HK-2 (cell line): ENCODE measurements around the gene RPL10.

ENCODE experiments used
- DNase-seq: peaks from one replicate; pipeline ENCODE4 v3.0.0-alpha.2; 2018; ENCODE audit not compliant: unreplicated experiment

RPL10 gene

DNA sequence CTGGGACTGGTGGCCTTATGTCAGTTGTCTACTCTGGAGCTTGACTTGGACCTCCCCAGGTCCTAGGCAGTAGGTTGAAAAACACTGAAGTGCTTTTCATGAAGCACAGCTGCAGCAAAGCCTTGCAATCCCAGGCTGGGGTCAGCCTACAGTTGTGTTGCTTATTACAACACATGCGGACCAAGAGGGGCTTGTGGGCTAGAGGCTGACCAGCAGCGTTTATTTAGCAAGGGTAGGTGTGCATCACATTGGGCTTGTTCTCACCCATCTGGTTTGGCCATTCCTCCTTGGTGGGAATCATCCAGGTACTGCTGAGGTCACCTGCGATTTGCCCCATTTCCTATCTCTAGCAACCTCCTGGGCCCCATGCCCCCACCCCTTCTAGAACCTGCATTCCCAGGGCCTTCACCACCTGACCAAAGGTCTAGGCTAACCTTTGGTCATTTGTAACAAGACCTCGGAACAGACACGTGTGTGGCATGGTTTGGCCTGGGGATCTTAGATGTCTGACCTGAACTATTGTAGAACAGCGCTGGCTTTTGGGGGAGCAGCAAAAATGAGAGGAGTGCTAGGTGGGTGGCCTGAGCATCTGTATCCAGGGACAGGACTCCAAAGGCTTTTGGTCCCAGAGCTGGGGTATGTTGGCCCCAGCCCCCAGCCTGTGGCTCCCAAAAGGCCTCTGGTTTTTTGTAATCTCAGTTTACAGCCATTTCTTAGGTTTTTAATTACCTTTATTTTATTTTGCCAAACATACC is 3.0 kb downstream of the RPL10 start:
- DNase-seq, result peak; percentile 64

- peak; percentile 12 for DNase-seq
Observed at GRCh38 chrX:154401918-154402621, 3.9 kb downstream of the RPL10 start.

GRCh38 chrX:154402622-154403127 is 4.5 kb downstream of the RPL10 start:
- DNase-seq, result no peak

- DNase-seq, result no peak
Observed at GRCh38 chrX:154403192-154403591, 5.0 kb downstream of the RPL10 start.

DNA sequence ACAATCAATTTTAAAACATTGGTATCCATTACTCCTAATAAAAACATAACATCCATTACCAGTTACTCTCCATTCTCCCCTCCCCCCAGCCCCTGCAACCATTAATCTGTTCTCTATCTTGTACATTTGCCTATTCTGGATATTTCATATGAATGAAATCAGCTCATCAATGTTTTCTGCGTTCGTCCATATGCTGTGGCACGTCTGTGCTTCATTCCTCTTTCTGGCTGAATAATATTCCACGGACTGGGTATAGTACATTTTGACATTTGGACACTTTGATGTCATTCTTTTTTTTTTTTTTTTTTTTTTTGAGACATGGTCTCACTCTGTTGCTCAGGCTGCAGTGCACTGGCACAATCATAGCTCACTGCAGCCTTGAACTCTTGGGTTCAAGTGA is 5.7 kb downstream of the RPL10 start:
- no peak for DNase-seq

GRCh38 chrX:154404625-154405192 is 6.5 kb downstream of the RPL10 start:
- no peak for DNase-seq

GRCh38 chrX:154408659-154409221 is 10.6 kb downstream of the RPL10 start:
- DNase-seq, result no peak

- peak; percentile 95 for DNase-seq
Observed at GRCh38 chrX:154409222-154409871, 11.2 kb downstream of the RPL10 start, which contains the start of gene DNASE1L1. TSS of gene DNASE1L1 (minus strand) at chrX:154409254. CDS start at chrX:154405568, 3,686 bp downstream.

DNA sequence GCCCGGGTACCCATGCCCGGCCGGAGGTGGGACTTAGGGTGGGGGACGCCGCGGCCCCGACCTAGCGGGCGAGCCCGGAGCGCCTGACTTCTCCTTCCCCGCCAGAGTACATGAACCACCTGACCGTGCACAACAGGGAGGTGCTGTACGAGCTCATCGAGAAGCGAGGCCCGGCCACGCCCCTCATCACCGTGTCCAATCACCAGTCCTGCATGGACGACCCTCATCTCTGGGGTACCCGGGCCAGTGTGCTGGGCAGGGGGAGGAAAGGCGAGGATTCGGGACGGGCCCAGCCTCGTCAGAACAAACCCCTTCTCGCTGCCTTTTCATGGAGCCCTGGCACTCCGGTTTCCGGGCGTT is 13.8 kb downstream of the RPL10 start:
- no peak for DNase-seq

- no peak for DNase-seq
Observed at GRCh38 chrX:154412468-154412867, 14.3 kb downstream of the RPL10 start.

DNA sequence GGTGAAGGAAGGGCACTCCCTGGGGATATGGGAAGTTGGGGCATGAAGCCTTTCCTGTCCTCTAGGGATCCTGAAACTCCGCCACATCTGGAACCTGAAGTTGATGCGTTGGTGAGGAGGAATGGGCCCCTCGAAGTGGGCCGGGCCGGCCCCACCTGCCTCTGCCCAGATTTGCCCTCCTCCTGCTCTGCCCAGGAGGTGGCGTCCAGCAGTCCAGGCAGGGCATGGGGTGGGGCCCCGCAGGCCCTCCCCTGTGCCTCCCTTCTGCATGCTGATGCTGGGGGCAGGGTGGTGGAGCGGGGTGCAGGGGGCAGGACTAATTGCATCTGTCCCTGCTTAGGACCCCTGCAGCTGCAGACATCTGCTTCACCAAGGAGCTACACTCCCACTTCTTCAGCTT is 15.0 kb downstream of the RPL10 start:
- DNase-seq, result no peak

GRCh38 chrX:154417157-154417556 is 19.0 kb downstream of the RPL10 start:
- DNase-seq, result no peak

DNA sequence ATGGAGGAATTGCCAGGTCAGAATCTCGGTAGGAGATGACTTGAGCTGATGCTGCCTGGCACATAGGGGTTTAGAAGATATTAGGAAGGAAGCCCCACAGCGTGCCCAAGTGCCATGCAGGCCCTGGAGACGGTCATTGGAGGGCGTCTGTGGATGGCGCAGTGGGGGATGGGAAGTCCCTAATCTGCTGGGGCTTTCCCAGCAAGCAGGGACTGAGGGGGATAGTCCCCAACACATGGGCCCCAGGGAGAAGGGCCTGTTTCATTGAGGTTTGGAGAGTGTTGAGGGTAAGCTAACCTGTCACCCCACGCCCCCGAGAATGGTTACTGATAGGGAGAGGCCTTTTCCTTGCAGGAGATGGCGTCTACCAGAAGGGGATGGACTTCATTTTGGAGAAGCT is 21.0 kb downstream of the RPL10 start:
- DNase-seq, result no peak

GRCh38 chrX:154419688-154420401 is 21.7 kb downstream of the RPL10 start:
- no peak for DNase-seq

GRCh38 chrX:154420402-154420756 is 22.2 kb downstream of the RPL10 start:
- no peak for DNase-seq

DNA sequence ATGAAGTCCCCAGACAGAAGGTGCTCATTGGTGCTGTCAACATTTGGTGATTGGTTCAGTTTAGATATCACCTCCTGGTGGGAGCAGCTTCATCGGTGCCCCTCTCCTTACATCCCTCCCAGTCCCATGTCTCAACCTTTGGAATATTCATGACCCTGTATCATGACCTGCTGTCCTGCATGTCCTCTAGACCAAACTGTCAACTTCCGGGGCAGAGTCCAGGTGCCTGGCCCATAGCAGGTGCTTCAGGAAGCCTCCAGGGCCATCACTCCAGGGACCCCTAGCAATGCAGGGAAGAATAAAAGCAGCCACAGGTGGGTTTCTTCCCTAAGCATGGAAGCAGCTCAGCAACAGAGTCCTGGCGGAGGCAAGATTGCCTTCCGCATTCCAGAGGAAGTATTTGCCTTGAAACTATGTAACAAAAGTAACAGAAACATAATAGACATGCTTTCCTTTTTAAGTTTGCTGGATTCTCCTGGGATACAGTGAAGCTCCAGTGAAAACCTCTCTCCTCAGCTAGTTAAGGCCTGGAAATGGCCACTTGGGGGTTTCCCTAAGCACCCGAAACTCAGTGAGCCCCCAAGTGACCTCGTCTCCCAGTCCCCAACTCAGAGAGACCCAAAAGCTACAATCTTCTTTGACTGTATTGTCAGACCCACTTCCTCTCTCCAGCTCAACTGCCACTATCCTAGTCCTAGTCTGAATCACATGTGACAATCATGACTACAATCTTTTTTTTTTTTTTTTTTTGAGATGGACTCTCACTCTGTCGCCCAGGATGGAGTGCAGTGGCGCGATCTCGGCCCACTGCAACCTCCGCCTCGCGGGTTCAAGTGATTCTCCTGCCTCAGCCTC is 29.0 kb downstream of the RPL10 start:
- DNase-seq, result no peak

DNA sequence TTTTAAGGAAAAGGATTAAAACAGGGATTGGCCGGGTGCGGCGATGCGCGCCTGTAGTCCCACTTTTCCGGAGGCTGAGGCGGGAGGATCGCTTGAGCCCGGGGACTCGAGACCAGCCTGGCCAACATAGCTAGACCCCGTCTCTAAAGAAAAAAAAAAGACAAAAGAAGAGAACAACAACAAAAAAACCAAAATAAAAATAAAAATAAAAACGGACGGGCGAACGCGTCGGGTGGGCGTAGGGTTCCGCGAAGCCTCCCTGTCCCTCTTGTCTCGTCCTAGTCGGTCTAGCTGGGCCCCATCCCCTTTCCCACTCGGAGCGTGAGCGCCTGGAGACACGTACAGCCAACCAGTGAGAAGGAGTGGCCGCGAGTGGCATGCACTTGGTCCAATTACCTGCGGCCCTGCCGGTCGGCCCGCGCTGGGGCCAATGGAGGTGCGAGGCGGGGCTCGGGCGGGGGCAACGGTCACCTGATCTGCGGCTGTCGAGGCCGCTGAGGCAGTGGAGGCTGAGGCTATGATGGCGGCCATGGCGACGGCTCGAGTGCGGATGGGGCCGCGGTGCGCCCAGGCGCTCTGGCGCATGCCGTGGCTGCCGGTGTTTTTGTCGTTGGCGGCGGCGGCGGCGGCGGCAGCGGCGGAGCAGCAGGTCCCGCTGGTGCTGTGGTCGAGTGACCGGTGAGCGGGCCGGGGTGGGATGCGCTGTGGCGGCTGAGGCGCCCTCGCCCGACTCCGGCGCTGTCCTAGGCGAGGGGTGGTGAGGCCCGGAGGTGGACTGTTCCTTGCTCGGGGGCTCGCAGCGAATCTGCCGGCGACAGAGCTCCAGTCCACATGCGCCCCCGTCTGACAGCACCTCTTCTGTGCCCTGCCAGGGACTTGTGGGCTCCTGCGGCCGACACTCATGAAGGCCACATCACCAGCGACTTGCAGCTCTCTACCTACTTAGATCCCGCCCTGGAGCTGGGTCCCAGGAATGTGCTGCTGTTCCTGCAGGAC is 30.3 kb downstream of the RPL10 start, which contains the start of gene ATP6AP1:
TSS of gene ATP6AP1 (plus strand) at position 502 of the 996 bp plus-strand sequence. CDS start at position 518, 16 bp downstream.
- DNase-seq, result peak; percentile 94

- no peak for DNase-seq
Observed at GRCh38 chrX:154429711-154430110, 31.5 kb downstream of the RPL10 start.

- no peak for DNase-seq
Observed at GRCh38 chrX:154430479-154430878, 32.3 kb downstream of the RPL10 start.
